HG02588 (cell line): ENCODE results near the gene TGFBR2.
"Not testable (repeated sequence)": the region's sequence is repeated elsewhere in the genome, so short reads cannot be mapped to it uniquely, and the experiment has no call there.

ENCODE experiments used
- ATAC-seq: cut with Tn5 transposase; IDR thresholded peaks from one replicate; pipeline ENCODE4 v1.9.1; 2021; ENCODE audit warnings: mild to moderate bottlenecking, moderate library complexity; ENCODE audit not compliant: unreplicated experiment

TGFBR2 gene

GRCh38 chr3:30617653-30618052, 11.3 kb downstream of the TGFBR2 start:
- ATAC-seq, result no peak

- ATAC-seq, result no peak
Measured at GRCh38 chr3:30618526-30618925, 12.1 kb downstream of the TGFBR2 start.

DNA sequence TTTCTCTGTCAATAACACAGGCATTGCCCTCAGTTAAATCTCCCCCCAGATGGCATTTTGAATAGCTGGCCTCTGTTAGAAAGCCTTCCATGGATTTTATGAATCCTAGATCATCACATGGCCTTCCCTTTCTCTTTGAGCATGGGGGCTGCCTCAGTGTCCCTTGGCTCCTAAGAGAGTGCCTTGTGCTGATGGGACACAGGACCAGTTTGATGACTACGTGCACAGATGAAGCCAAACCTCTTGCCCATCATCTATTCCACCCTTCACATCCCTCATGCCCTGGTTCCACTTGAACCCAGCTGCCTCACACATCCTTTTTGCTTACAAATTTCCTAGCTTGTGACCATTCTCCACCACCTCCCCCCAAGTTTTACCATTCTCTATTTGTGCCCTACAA, 12.9 kb downstream of the TGFBR2 start:
- ATAC-seq, result no peak

- ATAC-seq, result no peak
Measured at GRCh38 chr3:30620402-30621360, 14.3 kb downstream of the TGFBR2 start.

GRCh38 chr3:30621576-30621975, 15.2 kb downstream of the TGFBR2 start:
- ATAC-seq, result no peak

DNA sequence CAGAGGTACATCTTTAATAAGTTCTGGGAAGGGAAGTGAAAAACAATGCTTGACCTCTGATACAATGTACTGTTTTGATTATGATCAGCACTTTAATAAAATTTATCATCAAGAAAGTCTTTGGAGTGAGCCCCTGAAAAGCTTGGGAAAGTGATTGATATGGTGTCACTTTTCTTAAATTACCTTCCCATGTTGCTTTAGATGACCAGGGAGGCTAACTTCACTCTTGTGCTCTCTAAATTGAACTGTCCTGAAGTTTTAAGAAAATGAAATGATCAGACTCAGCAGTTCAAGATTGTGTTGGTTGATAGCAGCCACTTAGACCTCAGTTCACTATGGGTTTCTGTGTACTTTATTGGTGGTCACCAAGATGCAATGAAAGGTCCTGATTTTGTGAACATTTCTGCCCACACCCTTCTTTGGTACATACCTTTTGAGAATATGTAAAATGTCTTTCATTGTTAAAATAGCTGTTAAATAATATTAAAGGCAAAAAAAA, 15.7 kb downstream of the TGFBR2 start:
- ATAC-seq, result no peak

- ATAC-seq, result no peak
Measured at GRCh38 chr3:30622790-30623189, 16.4 kb downstream of the TGFBR2 start.

- no peak for ATAC-seq
Measured at GRCh38 chr3:30623351-30623750, 16.9 kb downstream of the TGFBR2 start.

GRCh38 chr3:30624480-30624879, 18.1 kb downstream of the TGFBR2 start:
- ATAC-seq, result not testable (repeated sequence)

DNA sequence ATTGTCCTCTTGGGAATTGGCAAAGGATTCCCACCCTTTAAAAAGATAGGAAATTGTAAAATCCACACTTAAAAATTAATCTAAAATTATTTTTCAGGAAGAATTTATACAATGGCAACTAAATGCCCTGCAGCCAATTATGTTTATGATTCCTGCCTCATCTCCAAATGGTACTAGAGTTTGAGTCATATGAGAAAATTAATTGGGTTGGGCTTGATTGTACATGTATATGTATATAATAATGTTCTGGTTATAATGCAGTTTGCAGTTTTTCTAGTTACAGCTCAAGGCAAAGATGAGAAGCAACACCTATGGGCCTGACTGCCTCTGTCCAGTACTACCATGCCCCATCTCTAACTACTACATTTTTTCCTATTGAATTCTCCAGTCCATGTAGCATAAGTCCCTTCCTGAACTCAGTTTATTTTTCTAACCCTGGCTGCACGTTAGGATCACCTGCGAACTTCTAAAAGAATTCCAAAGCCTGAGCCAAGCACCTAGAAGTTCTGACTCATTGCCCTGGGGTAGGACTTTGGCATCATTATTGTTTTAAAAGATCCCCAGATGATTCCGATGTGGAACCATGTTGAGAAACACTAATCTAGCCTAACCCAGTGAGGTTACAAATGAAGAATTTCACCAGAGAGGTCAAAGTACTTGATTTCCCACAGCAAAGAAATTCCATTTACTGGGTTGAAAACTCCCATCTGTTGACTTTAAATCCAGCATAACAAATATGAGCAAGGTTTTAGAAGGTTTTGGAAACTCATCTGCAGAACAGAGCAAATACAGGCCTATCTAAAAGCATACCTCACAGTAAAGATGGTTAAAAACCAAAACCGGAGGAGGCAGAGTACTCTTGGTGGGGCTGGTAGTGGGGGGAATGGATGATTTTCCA, 19.4 kb downstream of the TGFBR2 start:
- ATAC-seq, result no peak

DNA sequence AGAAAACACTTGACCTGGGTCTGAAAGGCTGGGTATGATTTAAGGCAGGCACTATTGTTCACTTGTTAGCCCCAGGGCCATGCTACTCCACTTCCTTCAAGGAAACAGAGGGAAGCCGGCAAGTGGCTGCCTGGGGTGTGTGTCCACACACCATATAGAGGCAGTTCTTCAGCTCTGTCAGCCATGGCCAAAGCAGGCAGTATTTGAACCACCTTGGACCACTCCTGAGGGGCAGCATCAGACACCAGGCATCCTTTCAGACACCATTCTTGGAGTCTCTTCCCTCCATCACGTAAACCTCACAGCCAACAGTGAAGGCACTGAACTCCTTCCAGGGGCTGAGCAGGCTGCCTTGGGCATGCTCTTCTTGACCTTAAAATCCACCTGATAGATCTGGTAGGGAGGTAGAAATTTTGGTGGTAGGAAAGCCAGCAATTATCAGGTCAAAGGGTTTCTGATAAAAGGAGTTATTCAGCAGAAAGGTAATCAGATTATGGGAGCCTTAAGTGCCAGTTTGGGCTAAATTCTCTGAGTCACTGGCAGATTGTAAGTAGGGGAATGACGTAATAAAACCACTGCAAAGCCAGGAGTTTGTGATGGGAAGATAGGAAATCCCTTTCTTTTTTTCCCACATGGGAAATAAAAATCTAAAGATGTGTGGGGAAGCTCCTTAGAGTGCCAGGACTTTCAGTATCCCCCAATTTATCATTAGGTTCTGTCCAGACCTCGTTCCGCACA, 20.2 kb downstream of the TGFBR2 start:
- ATAC-seq, result no peak

DNA sequence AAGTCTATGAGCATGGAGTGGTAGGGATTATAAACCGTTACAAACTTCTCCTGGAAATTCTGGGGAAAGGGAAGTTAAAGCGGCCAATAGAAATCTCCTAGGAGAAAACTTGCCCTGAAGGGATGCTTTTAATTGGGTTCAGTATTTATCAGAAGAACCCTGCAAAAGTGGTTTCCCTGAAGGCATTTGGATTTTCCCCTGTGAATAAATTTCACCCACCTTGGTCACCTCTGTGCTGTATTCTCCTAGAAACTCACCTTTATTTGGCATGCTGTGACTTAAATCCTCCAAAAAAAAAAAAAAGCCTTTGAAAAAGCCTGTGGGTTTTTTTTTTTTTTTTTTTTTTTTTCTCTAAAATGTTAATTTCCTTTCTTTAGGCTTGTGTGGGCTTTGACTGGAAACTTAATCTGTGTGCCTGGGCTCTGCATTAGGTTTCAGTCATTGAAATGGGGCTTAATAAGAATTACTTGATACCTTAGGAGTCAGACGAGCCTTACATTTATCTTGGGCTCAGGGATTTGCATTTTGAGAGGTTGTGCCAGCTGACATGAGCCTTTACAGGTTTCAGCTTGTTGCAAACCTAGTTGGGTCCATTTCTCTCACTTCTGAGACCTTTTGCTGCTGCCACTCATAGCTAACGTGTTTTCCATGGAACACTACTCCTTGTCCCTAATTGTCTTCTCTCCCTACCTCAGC, 22.0 kb downstream of the TGFBR2 start:
- ATAC-seq, result no peak

GRCh38 chr3:30628901-30629590, 22.6 kb downstream of the TGFBR2 start:
- no peak for ATAC-seq

DNA sequence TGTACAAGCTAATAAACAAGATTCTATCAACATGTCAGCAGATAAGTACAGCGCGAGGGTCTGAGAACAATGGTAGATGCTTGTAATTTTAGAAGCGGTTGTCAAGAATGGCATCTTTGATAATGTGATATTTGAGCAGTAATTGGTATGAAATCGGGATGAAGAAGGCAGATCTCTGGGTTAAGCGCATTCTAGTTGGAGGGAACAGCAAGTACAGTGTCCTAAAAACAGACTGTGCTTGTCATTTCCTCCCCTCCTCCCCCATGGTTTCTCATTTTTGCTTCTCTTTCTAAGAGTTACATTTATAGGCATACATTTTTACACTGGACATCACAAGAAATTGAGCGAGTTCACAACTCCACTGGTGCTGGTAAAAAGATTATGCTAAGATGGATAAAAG, 23.3 kb downstream of the TGFBR2 start:
- no peak for ATAC-seq

GRCh38 chr3:30630238-30631030, 24.0 kb downstream of the TGFBR2 start:
- ATAC-seq, result no peak

- ATAC-seq, result no peak
Measured at GRCh38 chr3:30631243-30631904, 25.0 kb downstream of the TGFBR2 start.

DNA sequence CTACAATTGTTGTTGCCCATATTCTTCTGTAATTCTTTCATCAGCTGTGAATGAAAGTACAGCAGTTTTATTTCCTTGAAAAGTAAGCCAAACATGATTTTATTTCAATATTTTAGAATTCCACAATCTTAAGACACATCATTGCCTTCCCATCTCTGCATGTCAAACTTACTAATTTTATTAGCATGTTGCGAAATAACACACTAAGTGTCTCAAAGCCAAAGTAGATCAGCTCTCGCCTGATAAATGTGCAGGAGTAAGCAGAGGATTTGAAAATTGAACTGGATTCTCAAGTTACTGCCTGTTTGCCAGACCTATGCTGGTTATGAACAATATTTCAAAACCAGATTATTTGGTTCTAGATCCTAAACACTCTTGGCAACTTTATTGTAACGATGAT, 25.7 kb downstream of the TGFBR2 start:
- no peak for ATAC-seq

- ATAC-seq, result no peak
Measured at GRCh38 chr3:30632521-30632920, 26.1 kb downstream of the TGFBR2 start.
